ENCODE measurements around the gene EXOSC2. TPM values are rescaled to one million over a fixed set of nuclear protein-coding genes. Genes with fewer than 3 reads are reported as not detected.

The EXOSC2 gene
- total RNA-seq, 2 donors from 2014 or later, result 58.8 to 103 TPM

DNA sequence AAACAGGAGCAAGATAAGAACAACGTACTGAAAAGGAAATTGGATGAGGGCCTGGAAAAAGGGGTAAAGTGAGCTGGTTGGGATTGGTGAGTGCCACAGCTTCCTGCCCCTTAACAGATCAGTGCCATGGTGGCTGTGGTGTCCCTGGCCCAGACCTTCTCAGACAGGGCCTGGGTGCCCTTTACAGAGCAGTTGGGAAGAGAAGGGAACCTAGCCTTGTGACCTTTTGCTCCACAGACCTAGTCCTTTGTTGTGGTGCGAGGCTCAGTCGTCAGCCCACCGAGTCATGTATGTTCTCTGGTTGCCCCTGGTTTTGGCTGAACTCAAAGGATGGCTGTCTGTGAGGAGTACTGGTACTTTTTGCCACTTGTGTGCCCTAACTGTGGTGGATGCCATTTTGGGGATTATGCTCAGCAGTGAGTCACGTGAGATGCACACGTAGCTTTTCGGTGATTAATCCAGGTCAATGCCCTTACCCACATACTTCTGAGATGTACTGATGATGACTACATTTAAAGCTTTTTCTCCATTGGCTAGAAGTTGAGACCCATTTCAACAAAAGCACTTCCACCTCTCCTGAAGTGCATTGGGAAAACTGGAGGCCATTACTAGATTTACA is 48.4 kb downstream of the EXOSC2 start:
- Mint-ChIP-seq H3K27me3 (no peaks in the 10 kb centered on the region), H3K4me1 (ENCODE audit: low read depth in 2 of 2) (peaks cover 6 to 9% of the 10 kb centered on the region in 2 donors), H3K27ac (no peak overlapping the region), H3K4me3 (no peak overlapping the region), H3K36me3 (no peaks in the 10 kb centered on the region), H3K9me3 (no peaks in the 10 kb centered on the region)
- ATAC-seq (no peak), DNase-seq (ENCODE audit: low spot score) (no peak)

- Mint-ChIP-seq H3K36me3 (no peaks in the 10 kb centered on the region), H3K4me1 (ENCODE audit: low read depth in 2 of 2) (peaks cover 6 to 9% of the 10 kb centered on the region in 2 donors), H3K27me3 (no peaks in the 10 kb centered on the region), H3K4me3 (no peak overlapping the region), H3K9me3 (no peaks in the 10 kb centered on the region), H3K27ac (no peak overlapping the region)
- ATAC-seq, result no peak
- no peak for DNase-seq (ENCODE audit: low spot score)
Measured at GRCh38 chr9:130743656-130744055, 50.1 kb downstream of the EXOSC2 start.

GRCh38 chr9:130745210-130745800 is 51.7 kb downstream of the EXOSC2 start:
- no peak for ATAC-seq
- Mint-ChIP-seq H3K9me3 (no peaks in the 10 kb centered on the region), H3K4me1 (ENCODE audit: low read depth in 2 of 2) (peaks cover 6 to 9% of the 10 kb centered on the region in 2 donors), H3K27me3 (no peaks in the 10 kb centered on the region), H3K4me3 (no peak overlapping the region), H3K36me3 (no peaks in the 10 kb centered on the region), H3K27ac (no peak overlapping the region)
- DNase-seq (ENCODE audit: low spot score), result no peak

DNA sequence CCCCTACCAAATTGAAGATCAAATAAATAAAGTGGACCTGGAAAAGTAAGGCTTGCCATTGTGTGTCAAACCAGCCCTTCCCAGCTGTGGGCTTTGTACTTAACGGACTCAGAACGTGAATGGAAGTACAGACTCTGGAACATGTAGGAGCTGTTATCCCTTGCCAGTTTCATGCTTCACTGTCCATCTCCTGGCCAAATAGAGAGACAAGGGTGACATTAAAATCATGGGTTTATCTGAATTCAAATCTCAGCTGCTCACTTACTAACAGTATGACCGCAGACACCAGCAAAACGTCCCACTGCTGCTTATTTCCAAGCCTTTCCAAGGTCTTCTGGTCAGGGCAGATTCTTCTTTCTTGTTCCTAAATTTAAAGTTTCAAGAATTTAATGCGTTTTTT is 52.2 kb downstream of the EXOSC2 start:
- Mint-ChIP-seq H3K27me3 (no peaks in the 10 kb centered on the region), H3K27ac (no peak overlapping the region), H3K36me3 (no peaks in the 10 kb centered on the region), H3K4me1 (ENCODE audit: low read depth in 2 of 2) (peaks cover 6 to 9% of the 10 kb centered on the region in 2 donors), H3K9me3 (no peaks in the 10 kb centered on the region), H3K4me3 (no peak overlapping the region)
- DNase-seq (ENCODE audit: low spot score) (no peak), ATAC-seq (no peak)

DNA sequence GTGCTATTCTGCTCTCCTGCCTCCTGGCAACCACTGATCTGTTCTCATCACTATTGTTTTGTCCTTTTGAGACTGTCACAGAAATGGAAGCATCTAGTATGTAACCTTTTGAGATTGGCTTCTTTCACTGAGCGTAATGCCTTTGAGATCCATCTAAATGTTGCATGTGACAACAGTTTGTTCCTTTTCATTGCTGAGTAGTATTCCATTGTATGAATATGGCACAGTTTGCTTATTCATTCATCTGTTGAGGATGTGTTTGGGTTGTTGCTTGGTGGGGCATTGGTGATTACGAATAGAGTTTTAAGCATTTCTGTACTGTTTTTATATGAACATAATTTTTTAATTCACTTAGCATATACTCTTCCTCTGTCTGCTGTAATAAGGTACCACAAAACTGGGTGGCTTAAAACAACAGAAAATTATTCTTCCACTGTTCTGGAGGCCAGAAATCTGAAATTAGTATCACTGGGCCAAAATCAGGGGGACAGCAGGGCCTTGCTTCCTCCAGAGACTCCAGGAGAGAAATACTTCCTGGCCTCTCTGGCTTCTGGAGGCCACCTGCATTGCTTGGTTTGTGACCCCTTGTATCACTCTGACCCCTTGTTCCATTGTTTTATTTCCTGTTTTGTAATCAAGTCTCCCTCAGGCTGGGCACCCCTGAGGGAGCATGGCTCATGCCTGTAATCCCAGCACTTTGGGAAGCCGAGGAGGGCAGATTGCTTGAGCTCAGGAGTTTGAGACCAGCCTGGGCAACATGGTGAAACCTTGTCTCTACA is 53.0 kb downstream of the EXOSC2 start:
- H3K27me3 Mint-ChIP-seq, result no peaks in the 10 kb centered on the region
- H3K27ac Mint-ChIP-seq, result no peak overlapping the region
- peaks cover 6% of the 10 kb centered on the region in 2 donors for H3K4me1 Mint-ChIP-seq (ENCODE audit: low read depth in 2 of 2)
- ATAC-seq, result no peak
- H3K9me3 Mint-ChIP-seq, result no peaks in the 10 kb centered on the region
- no peak overlapping the region for H3K4me3 Mint-ChIP-seq
- no peaks in the 10 kb centered on the region for H3K36me3 Mint-ChIP-seq
- DNase-seq (ENCODE audit: low spot score), result no peak

- Mint-ChIP-seq H3K27me3 (no peaks in the 10 kb centered on the region), H3K4me3 (no peak overlapping the region), H3K36me3 (no peaks in the 10 kb centered on the region), H3K4me1 (ENCODE audit: low read depth in 2 of 2) (peaks cover 9 to 15% of the 10 kb centered on the region in 2 donors), H3K9me3 (no peaks in the 10 kb centered on the region), H3K27ac (no peak overlapping the region)
- DNase-seq (ENCODE audit: low spot score) (no peak), ATAC-seq (no peak)
Measured at GRCh38 chr9:130751631-130752355, 58.2 kb downstream of the EXOSC2 start.

Other genes with a start within 250 kb of the EXOSC2 start
- gene ASS1, start 248.8 kb upstream of the EXOSC2 start, total RNA-seq, result not detected
- 10 to 100 TPM; 43.8 to 47.2 TPM for gene FUBP3, start 114.2 kb upstream of the EXOSC2 start, total RNA-seq
- gene PRDM12, start 29.2 kb upstream of the EXOSC2 start, total RNA-seq, result under 1 TPM in 1 of 2 donors, not detected in 1; 0.39 TPM
- 10 to 100 TPM; 28.1 to 45.2 TPM for gene ABL1, start 141.5 kb downstream of the EXOSC2 start, total RNA-seq
- gene QRFP, start 203.0 kb downstream of the EXOSC2 start, total RNA-seq, result not detected
- not detected for gene FIBCD1, start 245.5 kb downstream of the EXOSC2 start, total RNA-seq

Data from natural killer cell treated with Interleukin-12 subunit alpha and Interleukin-12 subunit beta and Interleukin-15 and Interleukin-18, amount 100 ng/mL, for 72 hours (primary cell).